ENCODE results near the gene TRIP13. TPM values are rescaled to one million over a fixed set of nuclear protein-coding genes. Genes with fewer than 3 reads are reported as not detected.

TRIP13 gene
- total and polyA plus RNA-seq, 10 of the 15 experiments (the other 5 are each of a cell fraction or from before 2014, with no cell fraction given) = 15.1 to 64.9 (median 32.2) TPM

DNA sequence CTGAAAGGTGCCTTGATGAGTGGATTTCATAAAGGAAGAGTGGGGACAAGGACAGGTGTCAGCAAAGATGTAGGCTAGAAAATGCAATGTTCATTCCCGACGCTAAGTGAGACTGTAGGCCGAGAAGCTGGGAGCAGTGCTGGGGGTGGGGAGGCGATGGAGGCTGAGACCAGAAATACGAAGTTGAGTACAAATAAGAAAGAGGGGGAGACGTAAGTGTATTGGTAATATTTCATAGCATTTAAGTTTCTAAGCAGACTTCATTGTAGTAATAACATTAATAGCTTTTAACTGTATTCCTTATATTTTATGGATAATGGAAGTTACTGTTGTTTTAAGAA, 11.0 kb downstream of the TRIP13 start (continued):
- TF ChIP-seq, protein P1, sequence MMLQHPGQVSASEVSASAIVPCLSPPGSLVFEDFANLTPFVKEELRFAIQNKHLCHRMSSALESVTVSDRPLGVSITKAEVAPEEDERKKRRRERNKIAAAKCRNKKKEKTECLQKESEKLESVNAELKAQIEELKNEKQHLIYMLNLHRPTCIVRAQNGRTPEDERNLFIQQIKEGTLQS (IDR thresholded peaks at IDR 0.05; ENCODE audit: borderline replicate concordance, extremely low read depth, low read depth, low read length) = no peak
- TF ChIP-seq HDAC2 (IDR thresholded peaks at IDR 0.05) (no peak), RUNX3 (IDR thresholded peaks at IDR 0.05; ENCODE audit: low read length) (no peak), MTA3 (IDR thresholded peaks at IDR 0.05; ENCODE audit: borderline replicate concordance, low read length) (no peak), PAX5 (IDR thresholded peaks at IDR 0.05; ENCODE audit: borderline replicate concordance, low read depth, low read length) (no peak), SMARCA5 (IDR thresholded peaks at IDR 0.05) (no peak)
- TF ChIP-seq, protein P2, sequence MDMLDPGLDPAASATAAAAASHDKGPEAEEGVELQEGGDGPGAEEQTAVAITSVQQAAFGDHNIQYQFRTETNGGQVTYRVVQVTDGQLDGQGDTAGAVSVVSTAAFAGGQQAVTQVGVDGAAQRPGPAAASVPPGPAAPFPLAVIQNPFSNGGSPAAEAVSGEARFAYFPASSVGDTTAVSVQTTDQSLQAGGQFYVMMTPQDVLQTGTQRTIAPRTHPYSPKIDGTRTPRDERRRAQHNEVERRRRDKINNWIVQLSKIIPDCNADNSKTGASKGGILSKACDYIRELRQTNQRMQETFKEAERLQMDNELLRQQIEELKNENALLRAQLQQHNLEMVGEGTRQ (IDR thresholded peaks at IDR 0.05; ENCODE audit: borderline replicate concordance, low read depth, low read length) = no peak

DNA sequence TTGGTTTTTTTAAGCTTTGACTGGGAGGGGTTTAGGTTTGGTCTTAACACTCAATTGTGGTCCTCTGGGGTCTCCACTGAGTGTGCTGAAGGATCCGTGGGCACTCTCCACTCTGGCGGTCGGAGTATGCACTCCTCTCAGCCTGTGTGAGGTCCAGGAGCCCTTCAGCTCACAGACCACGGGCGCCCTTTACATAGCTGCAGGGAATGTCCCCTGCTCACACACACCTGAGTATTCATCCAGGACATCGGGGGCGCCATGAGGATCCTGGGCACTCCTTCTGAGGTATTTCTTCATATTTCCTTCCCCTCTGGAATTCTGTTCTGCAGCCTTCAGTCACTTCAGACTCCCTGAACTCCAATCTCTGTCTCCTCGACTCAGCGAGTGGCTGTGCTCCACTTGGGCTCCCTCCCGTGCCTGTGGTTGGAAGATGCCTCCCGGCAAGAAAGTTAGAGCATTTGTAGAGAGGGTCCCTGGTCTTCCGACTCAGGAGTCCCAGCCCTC, 12.5 kb downstream of the TRIP13 start:
- H3K36me3 ChIP-seq (ENCODE audit: control insufficient read depth in 2 of 2, insufficient read depth in 2 of 2, low read length in 1 of 2) = peaks cover 12 to 19% of the 10 kb centered on the region in 2 experiments; a peak in 3 of 4 replicates
- FAIRE-seq (no peak), ATAC-seq (no peak), DNase-seq (ENCODE audit: low read depth, low spot score) (no peak)
- CTCF ChIA-PET = interaction anchor here (0.7 to 1.0 kb wide), 4 partner anchors 10 to 262 kb away, joined by 3 to 4 read pairs (median 3); no protein-coding TSS in a partner anchor
- intact Hi-C loops (cut with micrococcal nuclease; ENCODE audit: unreplicated experiment) (no loop called here), in situ Hi-C loops (cut with MboI) (no loop called here)
- no peak overlapping the region for H3K4me3 ChIP-seq
- no peak overlapping the region for H2AFZ ChIP-seq (ENCODE audit: control insufficient read depth, low read depth, low read length)
- BruUV-seq (replicated peaks) = no TSS peak
- no peaks in the 10 kb centered on the region for H3K9me3 ChIP-seq (replicated peaks; ENCODE audit: control insufficient read depth, insufficient read depth, low read length)
- no peak overlapping the region for H3K4me2 ChIP-seq (ENCODE audit: control insufficient read depth, insufficient read depth)
- WGBS (ENCODE audit: insufficient coverage, insufficient replicate concordance, low lambda C conversion rate, missing lambda C conversion rate) = 92% methylated on average over 12 of the region's 12 CpGs
- no peaks in the 10 kb centered on the region for H3K27me3 ChIP-seq (replicated peaks in 1 of 2; ENCODE audit: control insufficient read depth in 2 of 2, insufficient read depth in 2 of 2, low read length in 1 of 2)
- H3K27ac ChIP-seq (ENCODE audit: control insufficient read depth, insufficient read depth) = no peak overlapping the region
- H3K4me1 ChIP-seq (ENCODE audit: control insufficient read depth, insufficient read depth, low read length) = no peaks in the 10 kb centered on the region
- RAD21 ChIA-PET (ENCODE audit: unreplicated experiment) = no interaction called here
- POLR2A ChIA-PET = no interaction called here
- H4K20me1 ChIP-seq (ENCODE audit: control insufficient read depth, insufficient read depth) = no peaks in the 10 kb centered on the region
- no peaks in the 10 kb centered on the region for H3K79me2 ChIP-seq (ENCODE audit: control insufficient read depth, insufficient read depth, low read length)
- H3K9ac ChIP-seq (ENCODE audit: control insufficient read depth, insufficient read depth, low read length) = no peak overlapping the region
- SMC1A ChIA-PET (ENCODE audit: uncharacterized antibody, unreplicated experiment) = no interaction called here
- TF ChIP-seq ASH2L (IDR thresholded peaks at IDR 0.05; ENCODE audit: borderline replicate concordance, low read depth) (no peak), RB1 (IDR thresholded peaks at IDR 0.05; ENCODE audit: borderline replicate concordance) (no peak)
- TF ChIP-seq, protein P3, sequence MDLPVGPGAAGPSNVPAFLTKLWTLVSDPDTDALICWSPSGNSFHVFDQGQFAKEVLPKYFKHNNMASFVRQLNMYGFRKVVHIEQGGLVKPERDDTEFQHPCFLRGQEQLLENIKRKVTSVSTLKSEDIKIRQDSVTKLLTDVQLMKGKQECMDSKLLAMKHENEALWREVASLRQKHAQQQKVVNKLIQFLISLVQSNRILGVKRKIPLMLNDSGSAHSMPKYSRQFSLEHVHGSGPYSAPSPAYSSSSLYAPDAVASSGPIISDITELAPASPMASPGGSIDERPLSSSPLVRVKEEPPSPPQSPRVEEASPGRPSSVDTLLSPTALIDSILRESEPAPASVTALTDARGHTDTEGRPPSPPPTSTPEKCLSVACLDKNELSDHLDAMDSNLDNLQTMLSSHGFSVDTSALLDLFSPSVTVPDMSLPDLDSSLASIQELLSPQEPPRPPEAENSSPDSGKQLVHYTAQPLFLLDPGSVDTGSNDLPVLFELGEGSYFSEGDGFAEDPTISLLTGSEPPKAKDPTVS (IDR thresholded peaks at IDR 0.05; ENCODE audit: low read depth, low read length) = no peak
- TF ChIP-seq, protein P4, sequence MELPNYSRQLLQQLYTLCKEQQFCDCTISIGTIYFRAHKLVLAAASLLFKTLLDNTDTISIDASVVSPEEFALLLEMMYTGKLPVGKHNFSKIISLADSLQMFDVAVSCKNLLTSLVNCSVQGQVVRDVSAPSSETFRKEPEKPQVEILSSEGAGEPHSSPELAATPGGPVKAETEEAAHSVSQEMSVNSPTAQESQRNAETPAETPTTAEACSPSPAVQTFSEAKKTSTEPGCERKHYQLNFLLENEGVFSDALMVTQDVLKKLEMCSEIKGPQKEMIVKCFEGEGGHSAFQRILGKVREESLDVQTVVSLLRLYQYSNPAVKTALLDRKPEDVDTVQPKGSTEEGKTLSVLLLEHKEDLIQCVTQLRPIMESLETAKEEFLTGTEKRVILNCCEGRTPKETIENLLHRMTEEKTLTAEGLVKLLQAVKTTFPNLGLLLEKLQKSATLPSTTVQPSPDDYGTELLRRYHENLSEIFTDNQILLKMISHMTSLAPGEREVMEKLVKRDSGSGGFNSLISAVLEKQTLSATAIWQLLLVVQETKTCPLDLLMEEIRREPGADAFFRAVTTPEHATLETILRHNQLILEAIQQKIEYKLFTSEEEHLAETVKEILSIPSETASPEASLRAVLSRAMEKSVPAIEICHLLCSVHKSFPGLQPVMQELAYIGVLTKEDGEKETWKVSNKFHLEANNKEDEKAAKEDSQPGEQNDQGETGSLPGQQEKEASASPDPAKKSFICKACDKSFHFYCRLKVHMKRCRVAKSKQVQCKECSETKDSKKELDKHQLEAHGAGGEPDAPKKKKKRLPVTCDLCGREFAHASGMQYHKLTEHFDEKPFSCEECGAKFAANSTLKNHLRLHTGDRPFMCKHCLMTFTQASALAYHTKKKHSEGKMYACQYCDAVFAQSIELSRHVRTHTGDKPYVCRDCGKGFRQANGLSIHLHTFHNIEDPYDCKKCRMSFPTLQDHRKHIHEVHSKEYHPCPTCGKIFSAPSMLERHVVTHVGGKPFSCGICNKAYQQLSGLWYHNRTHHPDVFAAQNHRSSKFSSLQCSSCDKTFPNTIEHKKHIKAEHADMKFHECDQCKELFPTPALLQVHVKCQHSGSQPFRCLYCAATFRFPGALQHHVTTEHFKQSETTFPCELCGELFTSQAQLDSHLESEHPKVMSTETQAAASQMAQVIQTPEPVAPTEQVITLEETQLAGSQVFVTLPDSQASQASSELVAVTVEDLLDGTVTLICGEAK (IDR thresholded peaks at IDR 0.05; ENCODE audit: borderline replicate concordance) = no peak
- TF ChIP-seq, protein P2 (IDR thresholded peaks at IDR 0.05; ENCODE audit: borderline replicate concordance, low read depth, low read length) = no peak
- TF ChIP-seq, protein P5, sequence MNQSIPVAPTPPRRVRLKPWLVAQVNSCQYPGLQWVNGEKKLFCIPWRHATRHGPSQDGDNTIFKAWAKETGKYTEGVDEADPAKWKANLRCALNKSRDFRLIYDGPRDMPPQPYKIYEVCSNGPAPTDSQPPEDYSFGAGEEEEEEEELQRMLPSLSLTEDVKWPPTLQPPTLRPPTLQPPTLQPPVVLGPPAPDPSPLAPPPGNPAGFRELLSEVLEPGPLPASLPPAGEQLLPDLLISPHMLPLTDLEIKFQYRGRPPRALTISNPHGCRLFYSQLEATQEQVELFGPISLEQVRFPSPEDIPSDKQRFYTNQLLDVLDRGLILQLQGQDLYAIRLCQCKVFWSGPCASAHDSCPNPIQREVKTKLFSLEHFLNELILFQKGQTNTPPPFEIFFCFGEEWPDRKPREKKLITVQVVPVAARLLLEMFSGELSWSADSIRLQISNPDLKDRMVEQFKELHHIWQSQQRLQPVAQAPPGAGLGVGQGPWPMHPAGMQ (IDR thresholded peaks at IDR 0.05; ENCODE audit: borderline replicate concordance) = no peak

Data from GM12878 (cell line).